ENCODE data around the gene RPL13.
A peak's percentile ranks its signal among the peaks of the same experiment; 100 is the strongest.

RPL13 gene

GRCh38 chr16:89545044-89545830, 15.2 kb upstream of the RPL13 start:
- no peak for DNase-seq (ENCODE audit: low read depth, low spot score)

DNA sequence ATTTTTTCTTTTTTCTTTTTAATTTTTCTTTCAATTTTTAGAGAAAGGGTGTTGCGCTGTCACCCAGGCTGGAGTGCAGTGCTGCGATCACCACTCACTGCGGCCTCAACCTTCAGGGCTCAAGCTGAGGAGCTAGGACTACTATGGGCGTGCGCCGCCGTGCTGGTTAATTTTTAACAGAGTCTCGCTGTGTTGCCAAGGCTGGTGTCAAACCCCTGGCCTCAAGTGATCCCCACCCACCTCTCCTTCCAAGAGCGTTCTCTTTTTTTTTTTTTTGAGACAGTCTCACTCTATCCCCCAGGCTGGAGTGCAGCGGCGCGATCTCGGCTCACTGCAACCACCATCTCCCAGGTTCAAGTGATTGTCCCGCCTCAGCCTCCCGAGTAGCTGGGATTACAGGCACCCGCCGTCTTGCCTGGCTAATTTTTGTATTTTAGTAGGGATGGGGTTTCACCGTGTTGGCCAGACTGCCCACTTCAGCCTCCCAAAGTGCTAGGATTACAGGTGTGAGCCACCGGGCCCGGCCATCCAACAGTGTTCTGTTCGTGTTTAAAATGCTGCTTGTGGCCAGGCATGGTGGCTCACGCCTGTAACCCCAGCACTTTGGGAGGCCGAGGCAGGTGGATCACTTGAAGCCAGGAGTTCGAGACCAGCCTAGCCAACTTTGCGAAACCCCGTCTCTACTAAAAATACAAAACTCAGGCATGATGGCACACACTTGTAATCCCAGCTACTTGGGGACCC, 14.5 kb upstream of the RPL13 start:
- no peak for DNase-seq (ENCODE audit: low read depth, low spot score)

GRCh38 chr16:89546781-89547180, 13.7 kb upstream of the RPL13 start:
- no peak for DNase-seq (ENCODE audit: low read depth, low spot score)

DNA sequence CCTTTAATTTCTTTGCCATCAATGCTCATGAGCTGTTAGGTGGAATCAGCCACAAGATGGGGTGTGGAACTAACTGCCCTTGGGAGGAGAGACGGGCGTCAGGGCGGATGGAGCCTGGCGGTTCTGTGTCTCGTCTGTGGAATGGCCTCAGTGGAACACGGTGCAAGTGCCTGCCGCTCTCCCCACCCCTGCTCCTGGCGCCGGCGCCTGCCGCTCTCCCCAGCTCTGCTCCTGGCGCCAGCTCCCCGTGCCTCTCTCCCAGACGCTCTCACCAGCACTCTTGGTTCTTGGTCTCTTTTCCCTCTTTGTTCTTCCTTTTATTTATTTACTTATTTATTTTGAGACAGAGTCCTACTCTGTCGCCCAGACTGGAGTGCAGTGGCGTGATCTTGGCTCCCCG, 13.2 kb upstream of the RPL13 start:
- no peak for DNase-seq (ENCODE audit: low read depth, low spot score)

- DNase-seq (ENCODE audit: low read depth, low spot score) = no peak
Observed at GRCh38 chr16:89547860-89548259, 12.6 kb upstream of the RPL13 start.

GRCh38 chr16:89548344-89549006, 12.0 kb upstream of the RPL13 start:
- DNase-seq (ENCODE audit: low read depth, low spot score) = no peak

DNA sequence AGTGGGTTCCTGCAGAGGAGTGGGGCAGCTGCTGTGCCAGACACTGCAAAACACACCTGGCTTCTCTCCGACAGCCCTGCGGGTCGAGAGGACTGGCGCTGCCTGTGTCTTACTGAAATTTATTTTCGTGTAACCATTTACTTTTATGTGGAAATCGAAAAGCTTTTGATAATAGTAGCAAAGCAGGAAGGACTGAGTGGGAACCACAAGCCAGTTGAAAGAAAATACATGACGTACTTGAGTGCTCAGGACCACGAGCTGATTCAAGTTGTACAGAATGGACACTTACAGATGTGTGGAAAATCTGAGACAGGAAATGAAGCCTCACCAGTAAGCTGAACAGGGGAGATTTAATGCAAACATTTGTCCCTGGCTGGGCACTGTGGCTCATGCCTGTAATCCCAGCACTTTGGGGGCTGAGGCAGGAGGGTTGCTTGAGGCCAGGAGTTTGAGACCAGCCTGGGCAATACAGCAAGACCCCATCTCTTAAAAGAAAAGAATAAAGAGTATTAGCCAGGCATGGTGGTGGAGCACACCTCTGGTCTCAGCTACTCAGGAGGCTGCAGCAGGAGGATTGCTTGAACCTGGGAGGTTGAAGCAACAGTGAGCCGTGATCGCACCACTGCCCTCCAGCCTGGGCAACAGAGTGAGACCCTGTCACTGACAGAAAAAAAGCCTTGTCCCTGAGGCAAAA, 11.3 kb upstream of the RPL13 start:
- no peak for DNase-seq (ENCODE audit: low read depth, low spot score)

GRCh38 chr16:89550421-89551007, 10.0 kb upstream of the RPL13 start:
- no peak for DNase-seq (ENCODE audit: low read depth, low spot score)

DNA sequence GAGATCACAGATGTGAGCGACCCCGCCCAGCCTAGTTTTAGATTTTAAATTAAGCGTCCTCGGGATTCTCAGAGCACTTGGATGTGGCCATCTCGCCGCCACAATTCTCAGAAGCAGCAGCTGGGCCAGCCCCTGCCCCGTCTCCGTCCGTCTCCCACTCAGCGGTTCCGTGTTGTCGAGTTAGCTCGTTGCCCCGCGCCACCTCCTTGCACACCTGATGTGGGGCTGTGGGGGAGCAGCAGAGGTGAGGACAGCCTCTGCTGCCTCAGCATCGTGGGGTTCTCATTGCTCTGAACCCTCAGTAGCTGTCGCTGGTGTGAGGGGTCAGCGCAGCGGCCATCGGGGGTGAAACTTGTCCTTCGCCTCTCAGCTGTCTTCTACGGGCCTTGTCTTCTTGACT, 8.2 kb upstream of the RPL13 start:
- DNase-seq (ENCODE audit: low read depth, low spot score) = no peak

DNA sequence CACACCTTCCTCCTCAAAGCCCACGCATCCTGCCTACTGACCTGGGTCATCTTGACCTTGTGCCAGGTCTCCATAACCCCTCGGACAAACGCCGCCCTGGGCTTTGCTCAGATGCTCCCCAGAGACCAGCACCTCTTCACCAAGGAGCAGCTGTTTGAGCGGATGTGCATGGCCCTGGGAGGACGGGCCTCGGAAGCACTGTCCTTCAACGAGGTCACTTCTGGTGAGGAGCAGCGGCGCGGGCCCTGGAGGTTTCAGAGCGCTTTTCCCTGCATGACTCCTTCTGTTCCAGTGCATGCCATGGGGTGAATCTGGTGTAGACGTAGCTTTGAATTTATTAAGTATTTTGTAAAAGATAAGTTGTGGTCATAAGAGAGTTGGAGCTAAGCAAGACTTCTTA, 7.6 kb upstream of the RPL13 start:
- no peak for DNase-seq (ENCODE audit: low read depth, low spot score)

DNA sequence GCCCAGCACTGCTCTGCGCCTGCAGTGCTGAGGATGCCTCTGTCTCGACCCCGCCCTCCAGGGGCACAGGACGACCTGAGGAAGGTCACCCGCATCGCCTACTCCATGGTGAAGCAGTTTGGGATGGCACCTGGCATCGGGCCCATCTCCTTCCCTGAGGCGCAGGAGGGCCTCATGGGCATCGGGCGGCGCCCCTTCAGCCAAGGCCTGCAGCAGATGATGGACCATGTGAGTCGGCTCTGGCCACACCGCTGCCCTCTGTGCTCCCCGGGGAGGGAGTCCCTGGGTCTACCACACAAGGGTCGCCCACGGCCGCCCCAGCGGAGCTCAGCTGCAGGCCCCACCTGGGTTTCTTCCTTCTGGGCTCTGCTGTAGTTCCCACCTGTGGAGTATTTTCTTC, 6.7 kb upstream of the RPL13 start:
- DNase-seq (ENCODE audit: low read depth, low spot score) = no peak

DNA sequence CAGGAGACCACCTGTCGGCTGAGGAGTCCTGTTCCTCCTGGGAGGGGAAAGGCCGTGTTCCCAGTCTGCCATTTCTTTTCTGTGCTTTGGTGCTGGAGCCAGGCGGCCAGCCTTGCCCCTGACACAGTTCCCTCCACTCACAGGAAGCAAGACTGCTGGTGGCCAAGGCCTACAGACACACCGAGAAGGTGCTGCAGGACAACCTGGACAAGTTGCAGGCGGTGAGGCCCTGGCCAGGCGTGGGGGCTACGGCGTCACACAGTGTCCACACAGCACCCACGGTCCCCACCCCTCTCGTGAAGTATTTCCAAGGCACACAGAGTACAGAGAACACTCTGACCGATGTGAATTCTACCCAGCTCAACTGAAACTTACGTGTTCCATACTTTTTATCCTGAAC, 6.1 kb upstream of the RPL13 start:
- DNase-seq (ENCODE audit: low read depth, low spot score) = no peak

DNA sequence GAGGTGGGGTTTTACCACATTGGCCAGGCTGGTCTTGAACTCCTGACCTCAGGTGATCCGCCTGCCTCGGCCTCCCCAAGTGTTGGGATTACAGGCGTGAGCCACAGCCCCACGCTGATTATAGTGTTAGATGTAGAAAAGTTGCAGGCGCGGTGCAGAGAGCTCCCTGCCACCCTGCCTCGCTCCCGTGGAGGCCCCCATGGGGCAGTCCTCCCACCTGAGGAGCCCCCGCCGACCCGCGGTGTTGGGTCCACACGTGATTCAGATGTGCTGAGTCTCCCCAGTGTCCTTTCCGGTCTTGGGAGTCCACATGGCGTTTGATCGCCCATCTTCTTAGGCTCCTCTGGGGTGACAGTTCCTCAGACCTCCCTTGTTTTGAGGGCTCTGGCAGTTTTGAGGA, 5.2 kb upstream of the RPL13 start:
- DNase-seq (ENCODE audit: low read depth, low spot score) = no peak

GRCh38 chr16:89555780-89556179, 4.7 kb upstream of the RPL13 start:
- no peak for DNase-seq (ENCODE audit: low read depth, low spot score)

GRCh38 chr16:89556750-89557689, 3.5 kb upstream of the RPL13 start:
- DNase-seq (ENCODE audit: low read depth, low spot score) = peak; percentile 53

DNA sequence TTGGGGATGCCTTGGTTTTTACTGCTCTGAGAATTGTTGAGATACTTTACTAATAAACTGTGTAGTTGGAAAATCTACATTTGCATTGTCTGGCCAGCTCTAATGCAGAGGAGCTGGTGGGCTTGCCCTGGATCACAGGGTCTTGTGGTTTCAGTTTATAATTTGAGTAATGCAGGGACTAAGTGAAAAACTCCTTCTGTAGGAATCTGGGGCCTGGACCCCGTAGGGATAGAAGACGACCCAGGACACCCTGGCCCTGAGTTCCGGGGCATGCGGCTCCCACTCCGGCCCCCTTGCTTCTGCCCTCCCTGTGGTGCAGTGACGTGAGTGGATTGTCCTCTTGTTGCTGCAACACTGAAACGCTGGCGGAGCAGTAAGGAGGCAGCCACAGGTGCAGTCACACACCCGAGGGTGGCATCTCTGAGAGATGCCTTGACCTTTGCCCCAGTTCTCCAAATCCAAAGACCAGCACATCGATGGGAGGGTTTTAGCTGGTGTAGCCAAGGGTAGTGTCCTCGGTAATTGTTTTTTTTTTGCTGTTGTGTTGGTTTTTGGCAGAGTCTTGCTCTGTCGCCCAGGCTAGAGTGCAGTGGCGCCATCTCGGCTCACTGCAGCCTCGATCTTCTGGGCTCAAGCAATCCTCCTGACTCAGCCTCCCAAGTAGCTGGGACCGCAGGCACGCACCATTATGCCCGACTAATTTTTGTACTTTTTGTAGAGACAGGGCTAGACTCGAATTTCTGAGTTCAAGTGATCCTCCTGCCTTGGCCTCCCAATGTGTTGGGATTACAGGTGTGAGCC, 2.6 kb upstream of the RPL13 start:
- no peak for DNase-seq (ENCODE audit: low read depth, low spot score)

DNA sequence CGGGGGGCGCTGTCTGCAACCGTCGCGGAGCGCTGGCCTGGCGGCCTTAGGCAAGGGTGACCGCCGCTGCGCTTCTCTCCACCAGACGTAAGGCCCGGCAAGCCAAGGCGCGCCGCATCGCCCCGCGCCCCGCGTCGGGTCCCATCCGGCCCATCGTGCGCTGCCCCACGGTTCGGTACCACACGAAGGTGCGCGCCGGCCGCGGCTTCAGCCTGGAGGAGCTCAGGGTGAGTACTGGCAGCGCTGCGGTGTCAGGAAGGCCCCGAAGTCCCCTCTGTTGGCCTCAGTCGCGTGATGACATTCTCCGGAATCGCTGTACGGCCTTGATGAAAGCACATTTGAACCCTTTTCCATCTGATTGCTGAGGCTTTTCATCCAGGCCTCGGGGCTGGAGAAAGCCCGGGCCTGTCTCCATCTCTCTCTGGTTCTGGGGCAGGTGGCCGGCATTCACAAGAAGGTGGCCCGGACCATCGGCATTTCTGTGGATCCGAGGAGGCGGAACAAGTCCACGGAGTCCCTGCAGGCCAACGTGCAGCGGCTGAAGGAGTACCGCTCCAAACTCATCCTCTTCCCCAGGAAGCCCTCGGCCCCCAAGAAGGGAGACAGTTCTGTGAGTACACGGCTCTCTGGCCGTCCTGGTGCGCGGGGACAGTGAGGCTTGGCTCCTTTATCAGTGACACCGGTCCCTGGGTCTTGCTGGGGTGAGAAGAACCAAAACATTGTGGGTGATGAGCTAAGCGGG, 831 bp downstream of the RPL13 start:
- no peak for DNase-seq (ENCODE audit: low read depth, low spot score)

DNA sequence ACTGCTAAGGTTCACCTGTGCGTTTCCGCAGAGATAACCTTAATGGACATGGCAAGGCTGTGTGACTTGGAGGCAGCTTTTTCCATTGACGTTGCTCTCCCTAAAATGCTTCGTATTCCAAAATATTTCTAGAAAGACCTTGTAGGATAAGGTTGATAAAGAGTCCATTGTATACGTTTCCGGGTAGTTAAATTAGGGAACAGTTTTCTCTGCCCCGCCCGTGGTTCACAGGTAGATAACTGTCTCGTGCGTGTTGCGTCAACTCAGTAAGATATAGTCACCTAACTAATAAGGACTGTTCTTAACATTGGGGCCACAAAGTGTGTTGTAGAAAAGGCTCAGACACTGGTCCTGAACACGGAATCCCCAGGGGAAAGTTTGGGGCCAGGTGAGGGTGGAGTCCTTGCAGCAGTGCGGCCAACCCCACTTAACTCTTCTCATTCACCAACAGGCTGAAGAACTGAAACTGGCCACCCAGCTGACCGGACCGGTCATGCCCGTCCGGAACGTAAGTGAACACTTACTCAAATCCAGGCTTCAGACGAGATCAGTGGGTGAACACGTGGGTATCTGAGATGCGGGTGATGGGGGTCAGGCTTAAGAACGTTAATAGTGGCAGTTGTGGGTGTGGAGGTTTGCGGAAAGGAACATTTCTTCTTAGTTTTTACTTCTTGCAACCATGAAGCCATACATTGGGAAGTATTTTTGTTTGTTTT, 1.6 kb downstream of the RPL13 start:
- no peak for DNase-seq (ENCODE audit: low read depth, low spot score)

Data from smooth muscle cell of the brain vasculature (primary cell).